DND-41 (cell line): ENCODE results near the gene DMC1.

Source experiments
- CTCF ChIP-seq: IDR thresholded peaks from 2 replicates; pipeline ENCODE4 v1.5.1; 2012; ENCODE audit warnings: borderline replicate concordance, low read length, moderate library complexity, mild to moderate bottlenecking; ENCODE audit not compliant: poor library complexity, severe bottlenecking; ENCODE audit errors: extremely low read depth
- EZH2 ChIP-seq: IDR thresholded peaks from 3 replicates; pipeline ENCODE4 v1.6.1; 2012; ENCODE audit warnings: borderline replicate concordance, low read depth, mild to moderate bottlenecking, moderate library complexity, low read length, inconsistent platforms; ENCODE audit not compliant: severe bottlenecking

- TF ChIP-seq CTCF: no peak
- TF ChIP-seq EZH2: no peak
Measured at GRCh38 chr22:38481871-38482332, 88.1 kb downstream of the DMC1 start.
